GM12878 (cell line): ENCODE measurements around the gene DNHD1. TPM values are rescaled to one million over a fixed set of nuclear protein-coding genes. Genes with fewer than 3 reads are reported as not detected.

Experiments used
- ATAC-seq: fragments of 200-7000 bp; cut with Tn5 transposase; 3 replicates; pipeline ENCODE4 v1.9.1; 2020; ENCODE audit warnings: mild to moderate bottlenecking, moderate library complexity
- BruUV-seq: library from RNA; stranded (reverse); fragments of 400-500 nt; replicated peaks from 2 replicates; lab custom pipeline; 2021; lab: Mats Ljungman, UMichigan
- CTCF ChIA-PET: fragments of 300-600 bp; sonication (Branson Sonifier 250); formaldehyde crosslinking; extraction: SDS; loops from one replicate; lab custom pipeline; 2021; ENCODE audit warnings: inconsistent platforms; lab: Yijun Ruan, JAX
- POLR2A ChIA-PET: fragments of 350-600 bp; formaldehyde crosslinking; extraction: SDS; loops from one replicate; lab custom pipeline; 2021; ENCODE audit warnings: inconsistent platforms; lab: Charles Lee
- RAD21 ChIA-PET: fragments of 300-600 bp; sonication (Branson Sonifier 250); formaldehyde crosslinking; loops from one replicate; lab custom pipeline; 2023; ENCODE audit warnings: antibody characterized with exemption; ENCODE audit not compliant: unreplicated experiment; lab: Charles Lee
- SMC1A ChIA-PET: fragments of 300-600 bp; sonication (Branson Sonifier 250); formaldehyde crosslinking; loops from one replicate; lab custom pipeline; 2023; ENCODE audit not compliant: unreplicated experiment, uncharacterized antibody; lab: Charles Lee
- DNase-seq: peaks from one replicate; pipeline ENCODE4 v3.0.0-alpha.2; 2011; ENCODE audit warnings: low read depth, low spot score
- FAIRE-seq: peaks from 3 replicates; lab custom pipeline; 2011; peaks lifted over from hg19 to GRCh38; lab: Jason Lieb, UNC
- H2AFZ ChIP-seq: 2 replicates; pipeline ENCODE4 v1.6.0; 2011; ENCODE audit warnings: low read depth, low read length, control low read depth; ENCODE audit not compliant: control insufficient read depth
- H3K27ac ChIP-seq: 2 replicates; pipeline ENCODE4 v1.5.1; 2011; ENCODE audit warnings: control low read depth; ENCODE audit not compliant: control insufficient read depth, insufficient read depth
- H3K27me3 ChIP-seq, 2 experiments: replicated peaks in 1 of 2; 2 replicates each; pipeline versions ENCODE4 v1.6.0 to v1.6.1; 2011; ENCODE audit warnings: low read length in 1 of 2; ENCODE audit not compliant: control insufficient read depth in 2 of 2, insufficient read depth in 2 of 2
- H3K36me3 ChIP-seq, 2 experiments: 2 replicates each; pipeline ENCODE4 v1.5.1; 2011; ENCODE audit warnings: low read length in 1 of 2; ENCODE audit not compliant: control insufficient read depth in 2 of 2, insufficient read depth in 2 of 2
- H3K4me1 ChIP-seq: 2 replicates; pipeline ENCODE4 v1.6.1; 2011; ENCODE audit warnings: mild to moderate bottlenecking, low read length, moderate library complexity, mixed read lengths; ENCODE audit not compliant: control insufficient read depth, insufficient read depth
- H3K4me2 ChIP-seq: 2 replicates; pipeline ENCODE4 v1.6.0; 2011; ENCODE audit warnings: control low read depth; ENCODE audit not compliant: control insufficient read depth, insufficient read depth
- H3K4me3 ChIP-seq: fragments of 200-600 bp; sonication (generic); 2 replicates; pipeline ENCODE4 v1.5.1; 2016
- H3K79me2 ChIP-seq: 2 replicates; pipeline ENCODE4 v1.6.0; 2011; ENCODE audit warnings: low read length; ENCODE audit not compliant: control insufficient read depth, insufficient read depth
- H3K9ac ChIP-seq: 2 replicates; pipeline ENCODE4 v1.8.0; 2011; ENCODE audit warnings: low read length, control low read depth, mixed read lengths; ENCODE audit not compliant: control insufficient read depth, insufficient read depth
- H3K9me3 ChIP-seq: replicated peaks from 3 replicates; pipeline ENCODE4 v1.5.1; 2011; ENCODE audit warnings: mild to moderate bottlenecking, low read length; ENCODE audit not compliant: control insufficient read depth, insufficient read depth
- H4K20me1 ChIP-seq: 2 replicates; pipeline ENCODE4 v1.6.0; 2011; ENCODE audit not compliant: control insufficient read depth, insufficient read depth
- CHD1 ChIP-seq: IDR thresholded peaks from 2 replicates; pipeline ENCODE4 v1.6.1; 2012; ENCODE audit warnings: low read depth, low read length, improper control_type of control experiment
- DPF2 ChIP-seq: fragments of 450-650 bp; IDR thresholded peaks from 2 replicates; pipeline ENCODE4 v1.6.1; 2017; ENCODE audit warnings: mild to moderate bottlenecking
- EED ChIP-seq: sonication (generic); IDR thresholded peaks from 2 replicates; pipeline ENCODE4 v1.6.1; 2016; ENCODE audit warnings: antibody characterized with exemption, low read depth
- ESRRA ChIP-seq: IDR thresholded peaks from 2 replicates; pipeline ENCODE4 v1.6.1; 2012; ENCODE audit warnings: mild to moderate bottlenecking, low read length, improper control_type of control experiment
- FOS ChIP-seq: IDR thresholded peaks from 3 replicates; pipeline ENCODE4 v1.6.1; 2011; ENCODE audit warnings: borderline replicate concordance; ENCODE audit not compliant: insufficient read length; ENCODE audit errors: extremely low read depth
- HCFC1 ChIP-seq: fragments of 150-350 bp; IDR thresholded peaks from 2 replicates; pipeline ENCODE4 v1.6.1; 2014; ENCODE audit warnings: low read length
- KAT2A ChIP-seq: conservative IDR thresholded peaks from 2 replicates; pipeline ENCODE4 v1.6.1; 2011; ENCODE audit warnings: low read depth, low read length; ENCODE audit not compliant: control insufficient read depth
- MYC ChIP-seq: IDR thresholded peaks from 2 replicates; pipeline ENCODE4 v1.6.1; 2011; ENCODE audit warnings: mild to moderate bottlenecking, low read length, moderate library complexity, inconsistent platforms; ENCODE audit not compliant: insufficient read depth, insufficient replicate concordance, insufficient read length, severe bottlenecking
- NFIC ChIP-seq: IDR thresholded peaks from 2 replicates; pipeline ENCODE4 v1.6.1; 2012; ENCODE audit warnings: low read depth, mild to moderate bottlenecking, inconsistent platforms, low read length, moderate library complexity
- NR2C2 ChIP-seq: IDR thresholded peaks from 2 replicates; pipeline ENCODE4 v1.6.1; 2011; ENCODE audit warnings: borderline replicate concordance, low read depth; ENCODE audit not compliant: control insufficient read depth, insufficient read length
- RCOR1 ChIP-seq: conservative IDR thresholded peaks from 2 replicates; pipeline ENCODE4 v1.6.1; 2012; ENCODE audit warnings: low read depth, low read length, improper control_type of control experiment
- SMC3 ChIP-seq: IDR thresholded peaks from 2 replicates; pipeline ENCODE4 v1.6.1; 2011; ENCODE audit warnings: low read length, improper control_type of control experiment, borderline replicate concordance
- SPI1 ChIP-seq: IDR thresholded peaks from 2 replicates; pipeline ENCODE4 v1.6.1; 2011; ENCODE audit warnings: low read depth, mild to moderate bottlenecking, low read length, moderate library complexity, borderline replicate concordance; ENCODE audit not compliant: insufficient read depth
- SREBF2 ChIP-seq: IDR thresholded peaks from 2 replicates; pipeline ENCODE4 v1.6.1; 2012; ENCODE audit warnings: mild to moderate bottlenecking, low read length
- TARDBP ChIP-seq: IDR thresholded peaks from 2 replicates; pipeline ENCODE4 v1.6.1; 2016; ENCODE audit warnings: borderline replicate concordance
- ZNF384 ChIP-seq: IDR thresholded peaks from 2 replicates; pipeline ENCODE4 v1.6.1; 2012; ENCODE audit warnings: low read depth, mild to moderate bottlenecking, low read length, improper control_type of control experiment, borderline replicate concordance
- WGBS: methylation state at CpG from one replicate; pipeline ENCODE4 v1.1.6; 2016; ENCODE audit warnings: low lambda C conversion rate; ENCODE audit not compliant: insufficient replicate concordance, insufficient coverage; ENCODE audit errors: missing lambda C conversion rate; 5-methylcytosine and 5-hydroxymethylcytosine counted together
- in situ Hi-C: fragments of 300-500 bp; cut with MboI; formaldehyde crosslinking; loops from 9 replicates; pipeline ENCODE4 v1.14.3; 2018; ENCODE audit warnings: mixed read lengths
- intact Hi-C: fragments of 100-400 bp; cut with micrococcal nuclease; formaldehyde crosslinking; loops from one replicate; pipeline ENCODE4 v1.14.2; 2022; ENCODE audit not compliant: unreplicated experiment
- polyA plus RNA-seq, 11 experiments: library from polyadenylated mRNA; depleted of rRNA in 4 of 11; unstranded in 6 of 11; stranded (reverse) in 5 of 11; fragments of >200 nt; fragmentation: Nextera tagmentation in 4 of 11; fragmentation: Illumina TruSeq in 1 of 11; extraction: Ambion mirVana in 4 of 11; extraction: Trizol in 1 of 11; gene quantifications; 1 replicate in 1 of 11; 2 replicates in 10 of 11; pipeline versions ENCODE4 v1.2.1 to v1.2.3, GENCODE V29; 2011 to 2016; ENCODE audit warnings: inconsistent platforms in 2 of 11, missing spikeins in 2 of 11, low read depth in 1 of 11
- total RNA-seq, 4 experiments: library from RNA; depleted of rRNA in 3 of 4; stranded (reverse); fragments of >200 nt in 3 of 4; fragmentation: Illumina TruSeq in 1 of 4; extraction: Trizol in 1 of 4; gene quantifications; 2 replicates each; pipeline versions ENCODE4 v1.2.1 to v1.2.3, GENCODE V29; 2013 to 2021
- TF ChIP-seq, protein P1 (sequence below): IDR thresholded peaks from 2 replicates; pipeline ENCODE4 v1.6.1; 2012; ENCODE audit warnings: low read depth, low read length, improper control_type of control experiment
- TF ChIP-seq, protein P2 (sequence below): IDR thresholded peaks from 2 replicates; pipeline ENCODE4 v1.6.1; 2012; ENCODE audit warnings: low read length, inconsistent platforms

The DNHD1 gene
- total and polyA plus RNA-seq, 10 of the 15 experiments (the other 5 are each of a cell fraction or from before 2014, with no cell fraction given), result 0.99 to 16.9 (median 8.6) TPM

DNA sequence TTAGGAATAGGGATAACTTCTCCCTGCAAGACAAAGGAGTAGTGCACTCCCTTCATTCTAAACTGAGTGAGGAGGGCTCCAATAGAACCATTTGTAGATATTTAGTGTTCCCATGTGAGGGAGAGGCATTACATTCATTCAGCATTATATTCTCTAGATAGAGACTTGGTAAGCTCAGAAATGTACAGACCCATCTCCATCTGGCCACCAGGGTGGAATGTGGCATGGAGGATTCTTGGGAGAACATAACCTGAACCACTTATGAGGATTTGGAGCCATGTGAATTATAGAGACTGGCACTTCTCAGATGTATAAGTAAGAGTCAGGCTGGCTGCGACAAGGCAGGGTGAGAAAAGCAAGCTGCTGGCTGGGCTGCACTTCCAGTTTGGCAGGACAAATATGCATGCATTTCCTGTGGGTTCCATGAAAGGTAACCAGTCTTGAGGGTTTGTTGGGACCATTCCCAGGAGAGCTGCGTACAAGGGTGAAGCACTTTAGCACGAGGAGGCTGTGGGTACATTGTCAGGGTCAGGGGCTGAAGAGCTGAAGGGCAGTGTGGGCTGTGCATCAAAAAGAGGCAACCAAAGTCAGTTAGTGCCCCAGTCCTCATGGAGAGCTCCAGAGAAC lies 97.2 kb downstream of the DNHD1 start:
- Histone ChIP-seq H4K20me1 (no peaks in the 10 kb centered on the region; the same call in 1 of the 2 replicates), H3K9me3 (no peaks in the 10 kb centered on the region), H3K27me3 (no peaks in the 10 kb centered on the region), H3K4me1 (no peaks in the 10 kb centered on the region), H3K79me2 (peaks cover 4% of the 10 kb centered on the region; the same call in 1 of the 2 replicates), H3K4me3 (no peak overlapping the region), H3K36me3 (peaks cover 6 to 15% of the 10 kb centered on the region in 2 experiments), H3K27ac (no peak overlapping the region), H2AFZ (no peak overlapping the region), H3K9ac (no peak overlapping the region), H3K4me2 (no peak overlapping the region)
- 73% methylated on average over 3 of the region's 3 CpGs for WGBS
- BruUV-seq, result no TSS peak
- no peak for FAIRE-seq
- intact Hi-C loops, result no loop called here
- TF ChIP-seq SREBF2, result no peak
- TF ChIP-seq FOS, result no peak
- no peak for TF ChIP-seq DPF2
- TF ChIP-seq MYC, result no peak
- TF ChIP-seq NFIC, result no peak
- no peak for TF ChIP-seq KAT2A
- no peak for TF ChIP-seq ZNF384
- TF ChIP-seq TARDBP, result no peak
- no peak for TF ChIP-seq EED
- no peak for TF ChIP-seq CHD1
- no peak for TF ChIP-seq SMC3
- TF ChIP-seq SPI1, result no peak
- no peak for TF ChIP-seq HCFC1
- no peak for TF ChIP-seq ESRRA
- TF ChIP-seq RCOR1, result no peak
- TF ChIP-seq, protein P1, sequence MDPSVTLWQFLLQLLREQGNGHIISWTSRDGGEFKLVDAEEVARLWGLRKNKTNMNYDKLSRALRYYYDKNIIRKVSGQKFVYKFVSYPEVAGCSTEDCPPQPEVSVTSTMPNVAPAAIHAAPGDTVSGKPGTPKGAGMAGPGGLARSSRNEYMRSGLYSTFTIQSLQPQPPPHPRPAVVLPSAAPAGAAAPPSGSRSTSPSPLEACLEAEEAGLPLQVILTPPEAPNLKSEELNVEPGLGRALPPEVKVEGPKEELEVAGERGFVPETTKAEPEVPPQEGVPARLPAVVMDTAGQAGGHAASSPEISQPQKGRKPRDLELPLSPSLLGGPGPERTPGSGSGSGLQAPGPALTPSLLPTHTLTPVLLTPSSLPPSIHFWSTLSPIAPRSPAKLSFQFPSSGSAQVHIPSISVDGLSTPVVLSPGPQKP, result no peak
- TF ChIP-seq, protein P2, sequence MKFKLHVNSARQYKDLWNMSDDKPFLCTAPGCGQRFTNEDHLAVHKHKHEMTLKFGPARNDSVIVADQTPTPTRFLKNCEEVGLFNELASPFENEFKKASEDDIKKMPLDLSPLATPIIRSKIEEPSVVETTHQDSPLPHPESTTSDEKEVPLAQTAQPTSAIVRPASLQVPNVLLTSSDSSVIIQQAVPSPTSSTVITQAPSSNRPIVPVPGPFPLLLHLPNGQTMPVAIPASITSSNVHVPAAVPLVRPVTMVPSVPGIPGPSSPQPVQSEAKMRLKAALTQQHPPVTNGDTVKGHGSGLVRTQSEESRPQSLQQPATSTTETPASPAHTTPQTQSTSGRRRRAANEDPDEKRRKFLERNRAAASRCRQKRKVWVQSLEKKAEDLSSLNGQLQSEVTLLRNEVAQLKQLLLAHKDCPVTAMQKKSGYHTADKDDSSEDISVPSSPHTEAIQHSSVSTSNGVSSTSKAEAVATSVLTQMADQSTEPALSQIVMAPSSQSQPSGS, result no peak
- TF ChIP-seq NR2C2, result no peak
- ChIA-PET SMC1A (no interaction called here), POLR2A (interaction anchor here (0.6 to 1.3 kb wide), 3 partner anchors 10 to 789 kb away, joined by 3 to 5 read pairs (median 3); partner anchors contain the start of gene TAF10), CTCF (interaction anchor here (0.5 to 2.8 kb wide), 7 partner anchors 9 to 144 kb away, joined by 3 to 9 read pairs (median 3); partner anchors contain the start of genes ILK, MRPL17, RRP8 and TAF10), RAD21 (interaction anchor here (1.0 kb wide), 1 partner anchor 24 kb away, joined by 3 read pairs; no protein-coding TSS in a partner anchor)
- in situ Hi-C loops, result no loop called here
- no peak for DNase-seq
- no peak for ATAC-seq
